ENCODE measurements around the gene RABGAP1L. TPM values are rescaled to one million over a fixed set of nuclear protein-coding genes. Genes with fewer than 3 reads are reported as not detected.
"Not testable (repeated sequence)": the region's sequence is repeated elsewhere in the genome, so short reads cannot be mapped to it uniquely, and the experiment has no call there.

Gene RABGAP1L
- total RNA-seq, 1 donor from 2014 or later = 114 TPM

GRCh38 chr1:174556392-174556791 is 397.1 kb downstream of the RABGAP1L start:
- DNase-seq (ENCODE audit: low spot score) = no peak

GRCh38 chr1:174568551-174568950 is 409.2 kb downstream of the RABGAP1L start:
- no peak for DNase-seq (ENCODE audit: low spot score)

- DNase-seq (ENCODE audit: low spot score) = no peak
Measured at GRCh38 chr1:174569240-174569639, 409.9 kb downstream of the RABGAP1L start.

GRCh38 chr1:174572771-174573170 is 413.5 kb downstream of the RABGAP1L start:
- no peak for DNase-seq (ENCODE audit: low spot score)

GRCh38 chr1:174576120-174576519 is 416.8 kb downstream of the RABGAP1L start:
- not testable (repeated sequence) for DNase-seq (ENCODE audit: low spot score)

- no peak for DNase-seq (ENCODE audit: low spot score)
Measured at GRCh38 chr1:174577681-174578080, 418.4 kb downstream of the RABGAP1L start.

- no peak for DNase-seq (ENCODE audit: low spot score)
Measured at GRCh38 chr1:174580801-174581200, 421.5 kb downstream of the RABGAP1L start.

GRCh38 chr1:174583316-174583715 is 424.0 kb downstream of the RABGAP1L start:
- no peak for DNase-seq (ENCODE audit: low spot score)

GRCh38 chr1:174584071-174584470 is 424.8 kb downstream of the RABGAP1L start:
- no peak for DNase-seq (ENCODE audit: low spot score)

GRCh38 chr1:174588618-174589017 is 429.3 kb downstream of the RABGAP1L start:
- DNase-seq (ENCODE audit: low spot score) = not testable (repeated sequence)

- no peak for DNase-seq (ENCODE audit: low spot score)
Measured at GRCh38 chr1:174605198-174605597, 445.9 kb downstream of the RABGAP1L start.

GRCh38 chr1:174606471-174606870 is 447.2 kb downstream of the RABGAP1L start:
- DNase-seq (ENCODE audit: low spot score) = no peak

- DNase-seq (ENCODE audit: low spot score) = not testable (repeated sequence)
Measured at GRCh38 chr1:174617905-174618304, 458.6 kb downstream of the RABGAP1L start.

- no peak for DNase-seq (ENCODE audit: low spot score)
Measured at GRCh38 chr1:174623324-174624035, 464.2 kb downstream of the RABGAP1L start.

GRCh38 chr1:174626031-174627025 is 467.0 kb downstream of the RABGAP1L start:
- no peak for DNase-seq (ENCODE audit: low spot score)

GRCh38 chr1:174637487-174637886 is 478.2 kb downstream of the RABGAP1L start:
- DNase-seq (ENCODE audit: low spot score) = no peak

GRCh38 chr1:174639461-174639860 is 480.1 kb downstream of the RABGAP1L start:
- DNase-seq (ENCODE audit: low spot score) = no peak

- DNase-seq (ENCODE audit: low spot score) = no peak
Measured at GRCh38 chr1:174640783-174641182, 481.5 kb downstream of the RABGAP1L start.

GRCh38 chr1:174642393-174642792 is 483.1 kb downstream of the RABGAP1L start:
- no peak for DNase-seq (ENCODE audit: low spot score)

GRCh38 chr1:174643206-174643605 is 483.9 kb downstream of the RABGAP1L start:
- no peak for DNase-seq (ENCODE audit: low spot score)

GRCh38 chr1:174649572-174649971 is 490.3 kb downstream of the RABGAP1L start:
- not testable (repeated sequence) for DNase-seq (ENCODE audit: low spot score)

- no peak for DNase-seq (ENCODE audit: low spot score)
Measured at GRCh38 chr1:174652569-174653280, 493.4 kb downstream of the RABGAP1L start.
